AG04450 (cell line): ENCODE data around the gene SMARCA2. TPM values are rescaled to one million over a fixed set of nuclear protein-coding genes. Genes with fewer than 3 reads are reported as not detected.

Source experiments
- CTCF ChIA-PET: fragments of 300-600, 350-600 bp; formaldehyde crosslinking; extraction: SDS; loops from one replicate; lab custom pipeline; 2022; ENCODE audit warnings: antibody characterized with exemption, inconsistent platforms; lab: Charles Lee
- POLR2A ChIA-PET: fragments of 350-600 bp; formaldehyde crosslinking; extraction: SDS; loops from one replicate; lab custom pipeline; 2021; ENCODE audit warnings: antibody characterized with exemption, inconsistent platforms; lab: Yijun Ruan, JAX
- DNase-seq: peaks from one replicate; pipeline ENCODE4 v3.0.0-alpha.2; 2011; ENCODE audit warnings: low read depth, low spot score
- H3K27ac ChIP-seq: one replicate; pipeline ENCODE4 v1.5.1; 2012; ENCODE audit warnings: low read depth, low read length, control low read depth
- H3K27me3 ChIP-seq: one replicate; pipeline ENCODE4 v1.6.0; 2012; ENCODE audit warnings: low read length; ENCODE audit not compliant: control insufficient read depth, insufficient read depth
- H3K4me3 ChIP-seq: 2 replicates; pipeline ENCODE4 v1.5.1; 2011; ENCODE audit warnings: mild to moderate bottlenecking, low read depth, low read length, control low read depth
- H3K9me3 ChIP-seq: 2 replicates; pipeline ENCODE4 v1.5.1; 2012; ENCODE audit warnings: low read length; ENCODE audit not compliant: control insufficient read depth, insufficient read depth
- polyA plus RNA-seq: library from polyadenylated mRNA; depleted of rRNA; stranded (reverse); fragments of >200 nt; gene quantifications from 2 replicates; pipeline ENCODE4 v1.2.3, GENCODE V29; 2011
- TF ChIP-seq, protein P1 (sequence below): IDR thresholded peaks from 2 replicates; pipeline ENCODE4 v1.5.1; 2011; ENCODE audit warnings: low read depth, low read length, control low read depth, inconsistent platforms

The SMARCA2 gene
- polyA plus RNA-seq, 1 experiment, result 51.2 TPM

- TF ChIP-seq, protein P1, sequence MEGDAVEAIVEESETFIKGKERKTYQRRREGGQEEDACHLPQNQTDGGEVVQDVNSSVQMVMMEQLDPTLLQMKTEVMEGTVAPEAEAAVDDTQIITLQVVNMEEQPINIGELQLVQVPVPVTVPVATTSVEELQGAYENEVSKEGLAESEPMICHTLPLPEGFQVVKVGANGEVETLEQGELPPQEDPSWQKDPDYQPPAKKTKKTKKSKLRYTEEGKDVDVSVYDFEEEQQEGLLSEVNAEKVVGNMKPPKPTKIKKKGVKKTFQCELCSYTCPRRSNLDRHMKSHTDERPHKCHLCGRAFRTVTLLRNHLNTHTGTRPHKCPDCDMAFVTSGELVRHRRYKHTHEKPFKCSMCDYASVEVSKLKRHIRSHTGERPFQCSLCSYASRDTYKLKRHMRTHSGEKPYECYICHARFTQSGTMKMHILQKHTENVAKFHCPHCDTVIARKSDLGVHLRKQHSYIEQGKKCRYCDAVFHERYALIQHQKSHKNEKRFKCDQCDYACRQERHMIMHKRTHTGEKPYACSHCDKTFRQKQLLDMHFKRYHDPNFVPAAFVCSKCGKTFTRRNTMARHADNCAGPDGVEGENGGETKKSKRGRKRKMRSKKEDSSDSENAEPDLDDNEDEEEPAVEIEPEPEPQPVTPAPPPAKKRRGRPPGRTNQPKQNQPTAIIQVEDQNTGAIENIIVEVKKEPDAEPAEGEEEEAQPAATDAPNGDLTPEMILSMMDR, result no peak
Measured at GRCh38 chr9:2012347-2012746, 2.8 kb upstream of the SMARCA2 start.

GRCh38 chr9:2013743-2014475, 1.2 kb upstream of the SMARCA2 start:
- DNase-seq, result no peak

More at GRCh38 chr9:2012347-2012746, 2.8 kb upstream of the SMARCA2 start:
- Histone ChIP-seq H3K9me3 (no peaks in the 10 kb centered on the region; the same call in 1 of the 2 replicates), H3K4me3 (no peak overlapping the region), H3K27ac (no peak overlapping the region), H3K27me3 (no peaks in the 10 kb centered on the region)
- ChIA-PET POLR2A (no interaction called here), CTCF (interaction anchor here (0.9 kb wide), 1 partner anchor 75 kb away, joined by 3 read pairs; no protein-coding TSS in a partner anchor)
- DNase-seq, result no peak

GRCh38 chr9:2015581-2016407, 647 bp downstream of the SMARCA2 start:
- POLR2A ChIA-PET, result no interaction called here
- H3K27ac ChIP-seq, result peak overlapping the region; percentile 34
- CTCF ChIA-PET, result no interaction called here
- no peaks in the 10 kb centered on the region for H3K27me3 ChIP-seq
- no peaks in the 10 kb centered on the region; the same call in 1 of the 2 replicates for H3K9me3 ChIP-seq
- TF ChIP-seq, protein P1, result no peak
- H3K4me3 ChIP-seq, result peak overlapping the region; percentile 69
- no peak for DNase-seq

More at GRCh38 chr9:2013743-2014475, 1.2 kb upstream of the SMARCA2 start:
- no peak overlapping the region for H3K27ac ChIP-seq
- H3K4me3 ChIP-seq, result peak overlapping the region; percentile 69
- ChIA-PET CTCF (no interaction called here), POLR2A (interaction anchor here (1.1 kb wide), 1 partner anchor 34 kb away, joined by 5 read pairs; no protein-coding TSS in a partner anchor)
- no peaks in the 10 kb centered on the region; the same call in 1 of the 2 replicates for H3K9me3 ChIP-seq
- TF ChIP-seq, protein P1, result no peak
- H3K27me3 ChIP-seq, result no peaks in the 10 kb centered on the region

DNA sequence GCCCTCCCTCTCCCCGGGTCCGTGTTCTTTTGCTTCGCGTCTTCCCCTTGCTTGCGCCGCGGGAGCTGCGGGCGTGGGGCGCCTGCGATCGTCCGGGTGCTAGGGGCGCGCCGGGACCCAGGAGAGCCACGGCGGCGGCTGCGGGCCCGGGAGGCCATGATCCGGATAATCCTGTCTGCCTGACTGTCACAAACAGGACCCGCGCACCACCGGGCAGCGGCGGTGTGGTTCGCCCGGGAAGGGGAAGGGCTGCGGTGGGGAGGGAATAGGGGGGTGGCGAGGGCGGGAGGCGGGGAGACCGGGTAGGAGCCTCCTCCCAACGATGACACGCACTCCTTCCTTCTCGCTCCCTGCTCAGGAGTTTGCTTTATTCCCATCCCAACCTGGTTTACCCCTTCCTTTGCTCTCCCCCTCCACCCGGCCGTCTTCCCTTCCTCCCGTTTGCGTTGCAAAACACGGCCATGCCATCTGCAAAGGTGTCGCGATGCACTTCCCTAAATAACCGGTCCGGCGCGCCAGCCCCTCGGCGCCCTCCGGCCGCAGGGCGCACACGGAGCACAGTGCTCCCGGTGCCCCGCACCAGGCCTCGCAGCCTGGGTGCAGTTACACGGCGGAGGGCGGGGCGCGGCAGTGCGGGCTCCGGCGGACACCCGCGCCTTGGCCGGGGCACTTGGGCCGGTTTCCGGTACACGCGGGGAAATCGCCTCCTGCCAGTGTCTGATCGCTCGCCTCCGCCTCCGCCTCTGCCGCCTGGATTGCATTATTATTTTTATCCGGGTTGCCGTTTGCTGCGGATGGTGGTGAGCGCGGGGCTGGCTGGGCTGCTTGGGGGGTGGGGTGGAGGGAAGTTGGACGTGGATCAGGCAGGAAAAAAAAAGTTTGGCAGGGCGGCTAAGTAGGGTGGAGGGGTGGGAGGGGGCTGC, 1.5 kb downstream of the SMARCA2 start:
- ChIA-PET CTCF (no interaction called here), POLR2A (interaction anchor here (1.4 kb wide), 1 partner anchor 37 kb away, joined by 3 read pairs; no protein-coding TSS in a partner anchor)
- no peaks in the 10 kb centered on the region for H3K27me3 ChIP-seq
- no peak for DNase-seq
- H3K9me3 ChIP-seq, result no peaks in the 10 kb centered on the region; the same call in 1 of the 2 replicates
- TF ChIP-seq, protein P1, result no peak
- H3K4me3 ChIP-seq, result peak overlapping the region; percentile 69
- peak overlapping the region; percentile 49 for H3K27ac ChIP-seq
